Measurements from ENCODE around the gene GARNL3. TPM values are rescaled to one million over a fixed set of nuclear protein-coding genes. Genes with fewer than 3 reads are reported as not detected.

GARNL3 gene
- total RNA-seq, 1 experiment from 2014 or later, result 15.5 TPM

- H2AFZ ChIP-seq (ENCODE audit: low read length), result peak overlapping the region; percentile 96
- no peaks in the 10 kb centered on the region for H3K36me3 ChIP-seq (ENCODE audit: low read depth, low read length)
- ATAC-seq (peak; percentile 80), DNase-seq (peak; percentile 89)
- BruUV-seq (replicated peaks), result no TSS peak
- H3F3A ChIP-seq (ENCODE audit: low read length, unreplicated experiment), result no peaks in the 10 kb centered on the region
- peak overlapping the region; percentile 55 for H3K9ac ChIP-seq (ENCODE audit: low read length)
- TF ChIP-seq EZH2 (IDR thresholded peaks at IDR 0.05; ENCODE audit: low read length, unreplicated experiment), result no peak
- no peak for TF ChIP-seq CTCF (conservative IDR thresholded peaks at IDR 0.05; ENCODE audit: low read depth, low read length)
- no peak for TF ChIP-seq EZH2phosphoT487 (IDR thresholded peaks at IDR 0.05; ENCODE audit: borderline replicate concordance, low read length)
- H3K9me3 ChIP-seq (ENCODE audit: low read length), result no peaks in the 10 kb centered on the region
- CTCF ChIA-PET, result interaction anchor here (0.6 to 1.0 kb wide), 8 partner anchors 8 to 389 kb away, joined by 3 to 13 read pairs (median 4); no protein-coding TSS in a partner anchor
- H3K27ac ChIP-seq (ENCODE audit: low read length), result 0 out of 2 replicates have a peak overlapping the region, but pooled peaks have one; percentile 34
- H3K4me2 ChIP-seq (ENCODE audit: low read length), result peak overlapping the region; percentile 93
- no peaks in the 10 kb centered on the region for H3K79me2 ChIP-seq (ENCODE audit: low read length)
- intact Hi-C loops (cut with micrococcal nuclease), result no loop called here
- H3K4me1 ChIP-seq (ENCODE audit: insufficient read depth, low read length), result peaks cover 6% of the 10 kb centered on the region; the same call in 1 of the 2 replicates
- peak overlapping the region; percentile 73 for H3K4me3 ChIP-seq (ENCODE audit: low read length)
- H3K9me2 ChIP-seq (replicated peaks; ENCODE audit: low read length), result no peaks in the 10 kb centered on the region
- POLR2A ChIA-PET (ENCODE audit: unreplicated experiment), result interaction anchor here (0.7 kb wide), 1 partner anchor 21 kb away, joined by 6 read pairs; no protein-coding TSS in a partner anchor
- no peaks in the 10 kb centered on the region for H4K20me1 ChIP-seq (ENCODE audit: low read length)
- no peaks in the 10 kb centered on the region for H3K27me3 ChIP-seq (ENCODE audit: low read length)
These were observed 40.2 kb upstream of the GARNL3 start for GRCh38 chr9:127224178-127224882.

GRCh38 chr9:127224883-127225739 is 39.5 kb upstream of the GARNL3 start:
- Histone ChIP-seq H3K4me2 (ENCODE audit: low read length) (peak overlapping the region; percentile 93), H3K36me3 (ENCODE audit: low read depth, low read length) (no peaks in the 10 kb centered on the region), H3K9me2 (replicated peaks; ENCODE audit: low read length) (no peaks in the 10 kb centered on the region), H3F3A (ENCODE audit: low read length, unreplicated experiment) (no peaks in the 10 kb centered on the region), H4K20me1 (ENCODE audit: low read length) (no peaks in the 10 kb centered on the region), H3K79me2 (ENCODE audit: low read length) (no peaks in the 10 kb centered on the region), H3K27me3 (ENCODE audit: low read length) (no peaks in the 10 kb centered on the region), H3K9ac (ENCODE audit: low read length) (peak overlapping the region; percentile 57), H3K4me1 (ENCODE audit: insufficient read depth, low read length) (peaks cover 6% of the 10 kb centered on the region; the same call in 1 of the 2 replicates), H2AFZ (ENCODE audit: low read length) (peak overlapping the region; percentile 96), H3K4me3 (ENCODE audit: low read length) (peak overlapping the region; percentile 75), H3K27ac (ENCODE audit: low read length) (no peak overlapping the region), H3K9me3 (ENCODE audit: low read length) (no peaks in the 10 kb centered on the region)
- intact Hi-C loops (cut with micrococcal nuclease), result loop anchor here (5.0 kb wide), 1 partner anchor 172 kb away; the partner anchor contains the start of gene SLC2A8
- no TSS peak for BruUV-seq (replicated peaks)
- ChIA-PET POLR2A (ENCODE audit: unreplicated experiment) (interaction anchor here (0.7 kb wide), 1 partner anchor 20 kb away, joined by 6 read pairs; no protein-coding TSS in a partner anchor), CTCF (interaction anchor here (0.6 to 1.0 kb wide), 8 partner anchors 9 to 388 kb away, joined by 3 to 13 read pairs (median 4); no protein-coding TSS in a partner anchor)
- ATAC-seq (peak; percentile 74), DNase-seq (peak; percentile 71)
- TF ChIP-seq EZH2phosphoT487 (IDR thresholded peaks at IDR 0.05; ENCODE audit: borderline replicate concordance, low read length) (no peak), EZH2 (IDR thresholded peaks at IDR 0.05; ENCODE audit: low read length, unreplicated experiment) (no peak), CTCF (conservative IDR thresholded peaks at IDR 0.05; ENCODE audit: low read depth, low read length) (no peak)

Data from PC-3 (cell line).